Type B pancreatic cell (in vitro differentiated cells): ENCODE results near the gene TUBGCP5. TPM values are rescaled to one million over a fixed set of nuclear protein-coding genes. Genes with fewer than 3 reads are reported as not detected.
"Not testable (repeated sequence)": the region's sequence is repeated elsewhere in the genome, so short reads cannot be mapped to it uniquely, and the experiment has no call there.

Source experiments
- DNase-seq: peaks from one replicate; pipeline ENCODE4 v3.0.0; 2021; ENCODE audit warnings: mixed read lengths; ENCODE audit not compliant: unreplicated experiment; ENCODE audit errors: extremely low spot score
- H3K27ac Mint-ChIP-seq: 2 replicates; pipeline ENCODE4 v1.8.0; 2021; ENCODE audit warnings: mild to moderate bottlenecking, mixed read lengths
- H3K27me3 Mint-ChIP-seq: 2 replicates; pipeline ENCODE4 v1.8.0; 2021; ENCODE audit warnings: mixed read lengths
- H3K36me3 Mint-ChIP-seq: 2 replicates; pipeline ENCODE4 v1.8.0; 2021; ENCODE audit warnings: mixed read lengths
- H3K4me1 Mint-ChIP-seq: one replicate; pipeline ENCODE4 v1.8.0; 2021; ENCODE audit warnings: mixed read lengths; ENCODE audit not compliant: unreplicated experiment
- H3K4me3 Mint-ChIP-seq: 2 replicates; pipeline ENCODE4 v1.8.0; 2021; ENCODE audit warnings: mild to moderate bottlenecking, mixed read lengths
- H3K9me3 Mint-ChIP-seq: 2 replicates; pipeline ENCODE4 v1.8.0; 2021; ENCODE audit warnings: mixed read lengths
- CTCF ChIP-seq: fragments of 200-600 bp; sonication (generic); conservative IDR thresholded peaks from 2 replicates; pipeline ENCODE4 v1.5.0; 2021; ENCODE audit warnings: antibody characterized with exemption, mild to moderate bottlenecking
- long read RNA-seq: library from polyadenylated mRNA; unstranded; transcript quantifications from one replicate; pipeline ENCODE4 v2.0.0, GENCODE V29; 2020
- total RNA-seq: library from RNA; stranded (reverse); gene quantifications from 2 replicates; pipeline ENCODE4 v1.2.1, GENCODE V29; 2021; ENCODE audit warnings: low replicate concordance

The TUBGCP5 gene
- 15.3 and 24.6 TPM in 2 replicates for total RNA-seq
- long read RNA-seq, transcript TUBGCP5-205 (23 exons, 3,849 nt): major isoform, 6 of 60 reads
- long read RNA-seq, partial matches to known transcripts: 39 of 60 reads
- long read RNA-seq, other reads (novel, unspliced or antisense): 14 of 60 reads

DNA sequence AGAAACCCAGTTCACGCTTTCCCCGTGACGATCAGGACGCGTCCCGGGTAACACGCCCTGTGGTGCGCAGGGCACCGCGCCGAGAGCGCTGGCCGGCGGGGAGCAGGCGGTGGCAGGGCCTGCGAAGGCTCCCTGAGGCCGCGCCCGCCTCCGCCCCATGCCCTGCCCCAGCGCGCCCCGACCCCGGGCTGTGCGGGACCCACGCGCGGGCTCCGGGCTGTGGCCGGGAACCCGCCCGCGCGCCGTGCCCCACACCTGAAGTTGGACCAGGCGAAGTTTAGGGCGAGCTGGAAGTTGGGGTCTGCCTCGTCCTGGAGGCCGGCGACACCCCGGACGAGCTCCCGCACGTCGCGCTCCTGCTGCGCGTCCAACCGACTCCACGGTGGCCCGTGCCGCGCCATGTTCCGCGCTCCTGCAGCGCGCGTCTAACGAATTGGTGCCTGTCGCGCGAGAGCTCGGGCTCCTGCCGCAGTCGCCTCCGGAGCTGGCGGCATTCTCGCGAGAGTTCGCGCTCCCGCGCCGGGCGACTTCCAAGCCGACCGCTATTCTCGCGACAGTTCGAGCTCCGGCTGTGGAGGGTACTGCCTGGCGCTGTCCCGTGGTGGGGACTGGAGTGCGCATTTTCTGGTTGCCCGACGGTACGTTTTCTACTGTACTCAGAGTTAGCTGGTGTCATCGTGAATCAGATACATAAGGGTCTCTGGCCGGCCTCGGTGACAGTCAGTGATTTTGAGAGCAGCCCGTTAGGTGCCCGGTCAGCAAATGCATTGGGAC, at the start of gene TUBGCP5:
TUBGCP5 (minus strand) TSS at position 427 of the 774 bp plus-strand sequence; CDS start at position 401, 26 bp downstream.
- H3K9me3 Mint-ChIP-seq: no peaks in the 10 kb centered on the region
- no peaks in the 10 kb centered on the region for H3K27me3 Mint-ChIP-seq
- peak within 1 kb of the TSS; percentile 97 for H3K4me3 Mint-ChIP-seq
- peaks cover 12% of the 10 kb centered on the region for H3K36me3 Mint-ChIP-seq
- TF ChIP-seq CTCF: peak; percentile 69
- peak; percentile 99 for DNase-seq
- peaks cover 4% of the 10 kb centered on the region for H3K4me1 Mint-ChIP-seq
- peak within 1 kb of the TSS; percentile 94 for H3K27ac Mint-ChIP-seq

GRCh38 chr15:23083115-23083514, 43.7 kb upstream of the TUBGCP5 start:
- H3K27ac Mint-ChIP-seq: no peak overlapping the region
- no peaks in the 10 kb centered on the region for H3K36me3 Mint-ChIP-seq
- DNase-seq: no peak
- no peak for TF ChIP-seq CTCF
- no peak overlapping the region for H3K4me3 Mint-ChIP-seq
- no peaks in the 10 kb centered on the region for H3K27me3 Mint-ChIP-seq
- no peaks in the 10 kb centered on the region for H3K9me3 Mint-ChIP-seq
- peaks cover 5% of the 10 kb centered on the region for H3K4me1 Mint-ChIP-seq

DNA sequence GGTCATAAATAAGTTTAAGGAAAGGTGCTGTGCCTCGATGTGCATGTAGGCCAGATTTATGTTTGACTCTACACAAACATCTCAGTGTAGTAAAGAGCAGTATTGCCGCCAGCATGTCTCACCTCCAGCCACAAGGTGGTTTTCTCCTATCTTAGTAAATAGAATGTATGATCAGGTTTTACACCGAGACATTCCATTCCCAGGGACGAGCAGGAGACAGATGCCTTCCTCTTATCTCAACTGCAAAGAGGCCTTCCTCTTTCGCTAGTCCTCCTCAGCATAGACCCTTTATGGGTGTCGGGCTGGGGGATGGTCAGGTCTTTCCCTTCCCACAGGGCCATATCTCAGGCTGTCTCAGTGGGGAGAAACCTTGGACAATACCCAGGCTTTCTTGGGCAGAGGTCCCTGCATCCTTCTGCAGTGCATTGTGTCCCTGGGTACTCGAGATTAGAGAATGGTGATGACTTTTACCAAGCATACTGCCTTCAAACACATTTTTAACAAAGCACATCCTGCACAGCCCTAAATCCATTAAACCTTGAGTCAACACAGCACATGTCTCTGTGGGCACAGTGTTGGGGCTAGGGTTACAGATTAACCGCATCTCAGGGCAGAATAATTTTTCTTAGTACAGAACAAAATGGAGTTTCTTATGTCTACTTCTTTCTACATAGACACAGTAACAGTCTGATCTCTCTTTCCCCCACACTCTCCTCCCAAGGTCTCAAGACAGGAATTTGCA, 42.8 kb upstream of the TUBGCP5 start:
- not testable (repeated sequence) for H3K36me3 Mint-ChIP-seq, H3K27me3 Mint-ChIP-seq, H3K9me3 Mint-ChIP-seq, H3K4me1 Mint-ChIP-seq, H3K27ac Mint-ChIP-seq, H3K4me3 Mint-ChIP-seq, DNase-seq

GRCh38 chr15:23081271-23081670, 41.9 kb upstream of the TUBGCP5 start:
- Mint-ChIP-seq H3K27ac (no peak overlapping the region), H3K4me3 (no peak overlapping the region), H3K4me1 (peaks cover 5% of the 10 kb centered on the region), H3K27me3 (no peaks in the 10 kb centered on the region), H3K9me3 (no peaks in the 10 kb centered on the region), H3K36me3 (no peaks in the 10 kb centered on the region)
- no peak for TF ChIP-seq CTCF
- no peak for DNase-seq

DNA sequence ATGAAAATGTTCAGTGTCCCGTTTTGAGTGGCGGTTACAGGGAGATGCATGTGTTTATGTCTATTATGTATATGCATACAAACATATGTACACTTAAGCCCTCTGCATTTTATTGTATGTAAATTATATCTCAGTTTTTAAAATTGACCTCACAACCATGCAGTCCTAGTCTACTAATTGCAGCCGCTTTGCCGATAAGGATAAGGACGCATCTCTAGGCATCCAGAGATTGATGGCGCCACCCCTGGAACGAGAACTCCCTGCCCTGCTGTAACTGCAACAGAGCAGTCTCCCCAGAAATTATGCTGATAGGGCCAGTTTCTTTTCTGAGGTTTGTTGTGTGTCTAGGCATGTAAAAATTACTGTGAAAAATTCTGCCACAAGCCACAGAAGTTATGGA, 40.4 kb upstream of the TUBGCP5 start:
- no peak for TF ChIP-seq CTCF
- H3K27me3 Mint-ChIP-seq: no peaks in the 10 kb centered on the region
- no peaks in the 10 kb centered on the region for H3K9me3 Mint-ChIP-seq
- no peak for DNase-seq
- H3K4me1 Mint-ChIP-seq: peaks cover 6% of the 10 kb centered on the region
- no peaks in the 10 kb centered on the region for H3K36me3 Mint-ChIP-seq
- H3K4me3 Mint-ChIP-seq: no peak overlapping the region
- H3K27ac Mint-ChIP-seq: no peak overlapping the region

DNA sequence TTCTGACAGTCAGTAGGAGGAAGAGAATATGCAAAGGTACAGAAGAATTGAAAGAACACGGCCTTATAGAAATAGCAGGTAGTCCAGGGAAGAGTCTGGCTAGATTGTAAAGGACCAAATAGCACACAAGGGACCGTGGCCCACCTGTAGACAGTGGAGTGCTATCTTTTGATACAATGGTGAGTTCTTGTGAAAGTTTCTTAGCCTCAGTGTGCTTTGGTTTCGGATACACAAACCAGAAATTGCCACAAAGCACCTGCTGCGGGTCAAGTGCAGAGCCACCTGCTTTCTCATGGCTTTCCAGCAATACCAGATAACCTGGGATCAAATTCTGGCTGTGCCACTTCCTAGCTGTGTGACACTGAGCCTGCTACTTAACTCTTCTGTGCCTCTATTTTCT, 36.6 kb upstream of the TUBGCP5 start:
- H3K27ac Mint-ChIP-seq: no peak overlapping the region
- H3K27me3 Mint-ChIP-seq: no peaks in the 10 kb centered on the region
- peaks cover 5% of the 10 kb centered on the region for H3K9me3 Mint-ChIP-seq
- peaks cover 7% of the 10 kb centered on the region for H3K4me1 Mint-ChIP-seq
- DNase-seq: no peak
- no peaks in the 10 kb centered on the region for H3K36me3 Mint-ChIP-seq
- H3K4me3 Mint-ChIP-seq: no peak overlapping the region
- no peak for TF ChIP-seq CTCF
